OCI-LY7 (cell line): ENCODE data around the gene REC114. TPM values are rescaled to one million over a fixed set of nuclear protein-coding genes. Genes with fewer than 3 reads are reported as not detected.

Experiments
- BruUV-seq: library from RNA; stranded (reverse); fragments of 400-500 nt; replicated peaks from 2 replicates; lab custom pipeline; 2021; lab: Mats Ljungman, UMichigan
- CTCF ChIA-PET: fragments of 300-600 bp; sonication (Branson Sonifier 250); formaldehyde crosslinking; loops from one replicate; lab custom pipeline; 2022; ENCODE audit warnings: antibody characterized with exemption; ENCODE audit not compliant: unreplicated experiment; lab: Charles Lee
- POLR2A ChIA-PET: fragments of 300-600 bp; sonication (Branson Sonifier 250); formaldehyde crosslinking; loops from one replicate; lab custom pipeline; 2022; ENCODE audit warnings: antibody characterized with exemption; lab: Charles Lee
- DNase-seq: peaks from one replicate; pipeline ENCODE4 v3.0.0-alpha.2; 2015; ENCODE audit warnings: low spot score
- H2AFZ ChIP-seq: fragments of 200-600 bp; sonication (generic), shearing (Covaris generic); 2 replicates; pipeline ENCODE4 v1.6.1; 2014; ENCODE audit warnings: mild to moderate bottlenecking, antibody characterized with exemption, low read length, moderate library complexity
- H3K27ac ChIP-seq: fragments of 200-600 bp; sonication (generic); 2 replicates; pipeline ENCODE4 v1.5.1; 2014; ENCODE audit warnings: mixed run types, low read depth, mild to moderate bottlenecking, moderate library complexity, low read length, inconsistent platforms; ENCODE audit not compliant: poor library complexity, severe bottlenecking
- H3K36me3 ChIP-seq: fragments of 200-600 bp; sonication (generic); 2 replicates; pipeline ENCODE4 v1.6.1; 2014; ENCODE audit warnings: mild to moderate bottlenecking, antibody characterized with exemption, low read length, moderate library complexity, mixed read lengths; ENCODE audit not compliant: insufficient read depth
- H3K4me1 ChIP-seq: fragments of 200-600 bp; sonication (generic); 2 replicates; pipeline ENCODE4 v1.5.1; 2014; ENCODE audit warnings: mild to moderate bottlenecking, low read length; ENCODE audit not compliant: insufficient read depth, poor library complexity, severe bottlenecking
- H3K4me2 ChIP-seq: fragments of 200-600 bp; sonication (generic); 2 replicates; pipeline ENCODE4 v1.6.1; 2014; ENCODE audit warnings: mild to moderate bottlenecking, low read length
- H3K4me3 ChIP-seq: fragments of 200-600 bp; sonication (generic); 2 replicates; pipeline ENCODE4 v1.5.1; 2014; ENCODE audit warnings: mild to moderate bottlenecking, low read depth, low read length; ENCODE audit not compliant: poor library complexity, severe bottlenecking
- H3K79me2 ChIP-seq: fragments of 200-600 bp; sonication (generic); 2 replicates; pipeline ENCODE4 v1.6.1; 2016; ENCODE audit warnings: low read depth, mild to moderate bottlenecking, low read length, moderate library complexity, mixed read lengths; ENCODE audit not compliant: insufficient read depth
- H3K9me2 ChIP-seq: fragments of 200-600 bp; sonication (generic); 2 replicates; pipeline ENCODE4 v1.6.1; 2016; ENCODE audit warnings: mild to moderate bottlenecking, low read length, mixed read lengths; ENCODE audit not compliant: insufficient read depth
- H3K9me3 ChIP-seq: fragments of 200-600 bp; sonication (generic); 2 replicates; pipeline ENCODE4 v1.6.1; 2014; ENCODE audit warnings: mild to moderate bottlenecking, mixed run types, low read length, mixed read lengths
- H4K20me1 ChIP-seq: fragments of 200-600 bp; sonication (generic); 2 replicates; pipeline ENCODE4 v1.6.1; 2014; ENCODE audit warnings: mild to moderate bottlenecking, antibody characterized with exemption, low read length, moderate library complexity, mixed read lengths; ENCODE audit not compliant: insufficient read depth
- EZH2phosphoT487 ChIP-seq: fragments of 200-600 bp; sonication (generic); IDR thresholded peaks from 2 replicates; pipeline ENCODE4 v1.6.1; 2018; ENCODE audit warnings: low read depth, borderline replicate concordance, mild to moderate bottlenecking, mixed run types, antibody characterized with exemption, low read length, moderate library complexity, mixed read lengths
- intact Hi-C: fragments of 100-400 bp; cut with micrococcal nuclease; formaldehyde crosslinking; loops from one replicate; pipeline ENCODE4 v1.10.0; 2022; ENCODE audit not compliant: unreplicated experiment
- total RNA-seq, 2 experiments: library from RNA; depleted of rRNA in 1 of 2; stranded (reverse); fragments of >200 nt in 1 of 2; shearing (Covaris generic) in 1 of 2; gene quantifications; 2 replicates each; pipeline ENCODE4 v1.2.3, GENCODE V29; 2014 to 2022
- TF ChIP-seq, protein P1 (sequence below): fragments of 200-600 bp; sonication (generic); conservative IDR thresholded peaks from 2 replicates; pipeline ENCODE4 v1.5.1; 2014; ENCODE audit warnings: mild to moderate bottlenecking, antibody characterized with exemption, low read length, moderate library complexity, mixed read lengths

REC114 gene
- total RNA-seq, 2 experiments from 2014 or later = not detected

DNA sequence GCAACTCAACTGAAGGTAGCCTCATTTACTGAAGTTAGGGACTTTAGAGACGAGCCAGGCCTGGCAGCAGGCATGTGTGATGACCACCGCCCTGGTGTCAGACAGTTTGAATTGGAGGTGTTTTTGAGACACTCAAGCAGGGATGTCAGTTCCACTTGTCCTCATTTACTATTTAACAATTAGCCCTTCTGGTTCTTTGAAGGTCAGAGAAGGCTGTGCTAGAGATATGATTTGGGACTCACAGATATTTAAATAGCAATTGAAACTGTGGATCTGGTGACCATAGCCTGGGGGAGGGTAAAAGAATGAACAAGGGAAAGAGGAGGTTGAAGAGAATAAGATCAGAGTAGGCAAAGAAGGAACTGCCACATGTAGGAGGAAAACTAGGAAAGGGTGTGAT, 74.6 kb downstream of the REC114 start:
- CTCF ChIA-PET = no interaction called here
- no peak for TF ChIP-seq EZH2phosphoT487
- TF ChIP-seq, protein P1, sequence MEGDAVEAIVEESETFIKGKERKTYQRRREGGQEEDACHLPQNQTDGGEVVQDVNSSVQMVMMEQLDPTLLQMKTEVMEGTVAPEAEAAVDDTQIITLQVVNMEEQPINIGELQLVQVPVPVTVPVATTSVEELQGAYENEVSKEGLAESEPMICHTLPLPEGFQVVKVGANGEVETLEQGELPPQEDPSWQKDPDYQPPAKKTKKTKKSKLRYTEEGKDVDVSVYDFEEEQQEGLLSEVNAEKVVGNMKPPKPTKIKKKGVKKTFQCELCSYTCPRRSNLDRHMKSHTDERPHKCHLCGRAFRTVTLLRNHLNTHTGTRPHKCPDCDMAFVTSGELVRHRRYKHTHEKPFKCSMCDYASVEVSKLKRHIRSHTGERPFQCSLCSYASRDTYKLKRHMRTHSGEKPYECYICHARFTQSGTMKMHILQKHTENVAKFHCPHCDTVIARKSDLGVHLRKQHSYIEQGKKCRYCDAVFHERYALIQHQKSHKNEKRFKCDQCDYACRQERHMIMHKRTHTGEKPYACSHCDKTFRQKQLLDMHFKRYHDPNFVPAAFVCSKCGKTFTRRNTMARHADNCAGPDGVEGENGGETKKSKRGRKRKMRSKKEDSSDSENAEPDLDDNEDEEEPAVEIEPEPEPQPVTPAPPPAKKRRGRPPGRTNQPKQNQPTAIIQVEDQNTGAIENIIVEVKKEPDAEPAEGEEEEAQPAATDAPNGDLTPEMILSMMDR = no peak
- no peaks in the 10 kb centered on the region for H3K36me3 ChIP-seq
- no TSS peak for BruUV-seq
- H3K4me2 ChIP-seq = no peak overlapping the region
- no peaks in the 10 kb centered on the region for H3K4me1 ChIP-seq
- no peak overlapping the region for H2AFZ ChIP-seq
- H3K9me2 ChIP-seq = no peaks in the 10 kb centered on the region
- intact Hi-C loops = no loop called here
- no peaks in the 10 kb centered on the region for H4K20me1 ChIP-seq
- DNase-seq = no peak
- H3K4me3 ChIP-seq = no peak overlapping the region
- H3K9me3 ChIP-seq = no peaks in the 10 kb centered on the region
- POLR2A ChIA-PET = no interaction called here
- H3K27ac ChIP-seq = no peak overlapping the region
- H3K79me2 ChIP-seq = no peaks in the 10 kb centered on the region

DNA sequence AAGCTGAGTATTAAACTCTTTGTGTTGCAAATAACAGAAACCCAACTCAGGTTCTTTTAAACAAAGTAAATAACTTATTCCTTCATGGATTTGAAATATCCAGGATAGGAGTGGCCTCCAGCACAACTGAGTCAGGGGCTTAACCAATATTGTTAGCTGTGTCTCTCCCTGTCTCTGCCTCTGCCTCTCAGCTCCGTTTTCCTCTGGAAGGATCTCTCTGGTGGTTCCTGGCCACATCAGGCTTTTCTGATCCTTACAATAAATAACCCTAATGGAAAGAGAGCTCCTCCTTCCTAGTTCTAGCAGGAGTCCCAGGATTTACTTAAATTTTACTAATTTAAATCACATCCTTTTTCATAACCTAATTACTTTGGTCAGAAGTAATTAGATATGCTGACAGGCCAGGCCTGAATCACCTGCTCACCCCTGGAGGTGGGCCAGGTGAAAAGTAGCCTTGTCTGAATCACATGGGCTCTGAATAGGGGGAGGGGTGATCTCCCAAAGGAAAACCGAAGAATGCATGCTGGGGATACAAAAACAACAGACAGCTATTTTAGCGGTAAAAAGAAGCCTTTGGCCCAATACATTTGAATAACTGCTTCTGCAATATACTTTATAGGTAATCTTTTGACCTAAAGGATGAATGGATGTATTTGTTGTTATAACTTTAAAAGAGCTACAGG, 75.4 kb downstream of the REC114 start:
- no peak overlapping the region for H2AFZ ChIP-seq
- no peaks in the 10 kb centered on the region for H3K79me2 ChIP-seq
- no peaks in the 10 kb centered on the region for H3K9me2 ChIP-seq
- H3K36me3 ChIP-seq = no peaks in the 10 kb centered on the region
- no peaks in the 10 kb centered on the region for H4K20me1 ChIP-seq
- BruUV-seq = no TSS peak
- no peak overlapping the region for H3K27ac ChIP-seq
- intact Hi-C loops = no loop called here
- H3K4me3 ChIP-seq = no peak overlapping the region
- CTCF ChIA-PET = no interaction called here
- no peaks in the 10 kb centered on the region for H3K4me1 ChIP-seq
- no peaks in the 10 kb centered on the region for H3K9me3 ChIP-seq
- no peak overlapping the region for H3K4me2 ChIP-seq
- TF ChIP-seq, protein P1 = no peak
- no peak for TF ChIP-seq EZH2phosphoT487
- POLR2A ChIA-PET = no interaction called here
- DNase-seq = no peak

DNA sequence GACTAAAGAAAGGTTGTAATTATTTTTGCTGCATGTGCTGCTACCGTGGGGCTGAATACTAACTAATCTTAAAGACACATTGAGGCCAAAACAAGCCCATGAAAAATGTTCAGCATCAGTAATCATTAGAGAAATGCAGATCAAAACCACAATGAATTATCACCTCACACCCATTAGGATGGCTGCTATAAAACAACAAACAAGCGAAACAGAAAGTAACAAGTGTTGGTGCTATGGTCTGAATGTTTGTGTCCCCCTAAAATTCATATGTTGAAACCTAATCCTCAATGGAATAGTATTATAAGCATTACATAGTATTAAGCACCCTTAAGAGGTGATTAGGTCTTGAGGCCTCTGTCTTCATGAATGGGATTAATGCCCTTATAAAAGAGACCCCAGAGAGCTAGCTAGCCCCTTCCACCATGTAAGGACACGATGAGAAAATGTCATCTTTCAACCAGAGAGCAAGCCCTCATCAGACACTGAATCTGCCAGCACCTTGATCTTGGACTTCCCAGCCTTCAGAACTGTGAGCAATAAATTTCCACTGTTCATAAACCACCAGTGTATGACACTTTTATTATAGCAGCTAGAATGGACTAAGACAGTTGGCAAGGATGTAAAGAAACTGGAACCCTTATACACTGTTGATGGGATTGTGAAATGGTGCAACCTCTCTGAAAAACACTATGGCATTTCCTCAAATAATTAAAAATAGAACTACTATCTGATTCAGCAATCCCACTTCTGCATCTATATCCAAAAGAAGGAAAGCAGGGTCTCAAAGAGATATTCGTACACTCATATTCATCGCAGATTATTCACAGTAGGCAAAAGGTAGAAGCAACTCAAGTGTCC, 76.1 kb downstream of the REC114 start:
- POLR2A ChIA-PET = no interaction called here
- Histone ChIP-seq H3K79me2 (no peaks in the 10 kb centered on the region), H4K20me1 (no peaks in the 10 kb centered on the region), H3K4me2 (no peak overlapping the region), H2AFZ (no peak overlapping the region), H3K9me2 (no peaks in the 10 kb centered on the region), H3K36me3 (no peaks in the 10 kb centered on the region), H3K4me3 (no peak overlapping the region), H3K27ac (no peak overlapping the region), H3K9me3 (no peaks in the 10 kb centered on the region), H3K4me1 (no peaks in the 10 kb centered on the region)
- TF ChIP-seq EZH2phosphoT487 = no peak
- TF ChIP-seq, protein P1 = no peak
- no TSS peak for BruUV-seq
- CTCF ChIA-PET = no interaction called here
- DNase-seq = no peak
- intact Hi-C loops = no loop called here
